Caco-2 (cell line): Measurements from ENCODE around the gene EPO. TPM values are rescaled to one million over a fixed set of nuclear protein-coding genes. Genes with fewer than 3 reads are reported as not detected.

Experiments
- BruUV-seq: library from RNA; stranded (reverse); fragments of 400-500 nt; replicated peaks from 2 replicates; lab custom pipeline; 2021; lab: Mats Ljungman, UMichigan
- CTCF ChIA-PET: fragments of 300-600 bp; sonication (Branson Sonifier 250); formaldehyde crosslinking; loops from one replicate; lab custom pipeline; 2022; ENCODE audit warnings: antibody characterized with exemption; lab: Charles Lee
- POLR2A ChIA-PET: fragments of 300-600 bp; sonication (Branson Sonifier 250); formaldehyde crosslinking; loops from one replicate; lab custom pipeline; 2022; ENCODE audit warnings: antibody characterized with exemption; lab: Charles Lee
- DNase-seq, 2 experiments: peaks; one replicate each; pipeline versions ENCODE4 v3.0.0 to v3.0.0-alpha.2; 2020 to 2022
- H3K27me3 ChIP-seq: replicated peaks from 2 replicates; pipeline ENCODE4 v1.6.0; 2011; ENCODE audit warnings: low read length; ENCODE audit not compliant: control insufficient read depth, insufficient read depth
- H3K36me3 ChIP-seq: 2 replicates; pipeline ENCODE4 v1.5.1; 2011; ENCODE audit warnings: low read length; ENCODE audit not compliant: control insufficient read depth, insufficient read depth
- H3K4me1 ChIP-seq: fragments of 250-450 bp; sonication (Bioruptor Pico); 2 replicates; pipeline ENCODE4 v1.5.1; 2020; ENCODE audit warnings: mild to moderate bottlenecking
- H3K4me3 ChIP-seq: 2 replicates; pipeline ENCODE4 v1.5.1; 2011; ENCODE audit warnings: low read depth, mild to moderate bottlenecking, control low read depth, low read length
- H3K9me3 ChIP-seq: fragments of 250-450 bp; sonication (Bioruptor Pico); 2 replicates; pipeline ENCODE4 v1.5.1; 2020; ENCODE audit warnings: mild to moderate bottlenecking, moderate library complexity
- H3K27ac Mint-ChIP-seq: one replicate; pipeline ENCODE4 v1.8.0; 2022; ENCODE audit warnings: mixed read lengths; ENCODE audit not compliant: unreplicated experiment
- H3K27me3 Mint-ChIP-seq: one replicate; pipeline ENCODE4 v1.8.0; 2022; ENCODE audit warnings: mixed read lengths; ENCODE audit not compliant: insufficient read depth, unreplicated experiment
- H3K36me3 Mint-ChIP-seq: one replicate; pipeline ENCODE4 v1.8.0; 2022; ENCODE audit warnings: mild to moderate bottlenecking, mixed read lengths; ENCODE audit not compliant: insufficient read depth, unreplicated experiment
- H3K4me1 Mint-ChIP-seq: one replicate; pipeline ENCODE4 v1.8.0; 2022; ENCODE audit warnings: low read depth, mixed read lengths; ENCODE audit not compliant: unreplicated experiment
- H3K4me3 Mint-ChIP-seq: one replicate; pipeline ENCODE4 v1.8.0; 2022; ENCODE audit warnings: mild to moderate bottlenecking, moderate library complexity, mixed read lengths; ENCODE audit not compliant: unreplicated experiment
- H3K9me3 Mint-ChIP-seq: one replicate; pipeline ENCODE4 v1.8.0; 2022; ENCODE audit warnings: mixed read lengths; ENCODE audit not compliant: unreplicated experiment
- intact Hi-C: fragments of 100-400 bp; cut with micrococcal nuclease; formaldehyde crosslinking; loops from one replicate; pipeline ENCODE4 v1.10.0; 2022; ENCODE audit not compliant: unreplicated experiment
- total RNA-seq: library from RNA; stranded (reverse); gene quantifications from 2 replicates; pipeline ENCODE4 v1.2.3, GENCODE V29; 2022
- TF ChIP-seq, protein P1 (sequence below), 2 experiments: fragments of 200-600 bp in 1 of 2; IDR thresholded peaks; 1 replicate in 1 of 2; 2 replicates in 1 of 2; pipeline versions ENCODE4 v1.5.1 to v1.8.0; 2011 to 2022; ENCODE audit warnings: antibody characterized with exemption in 1 of 2, control low read depth in 1 of 2, inconsistent platforms in 1 of 2, low read depth in 1 of 2, low read length in 1 of 2, mild to moderate bottlenecking in 1 of 2, moderate library complexity in 1 of 2; ENCODE audit not compliant: insufficient read depth in 1 of 2, severe bottlenecking in 1 of 2, unreplicated experiment in 1 of 2

The EPO gene
- total RNA-seq, 1 experiment from 2014 or later, result 1.1 TPM

DNA sequence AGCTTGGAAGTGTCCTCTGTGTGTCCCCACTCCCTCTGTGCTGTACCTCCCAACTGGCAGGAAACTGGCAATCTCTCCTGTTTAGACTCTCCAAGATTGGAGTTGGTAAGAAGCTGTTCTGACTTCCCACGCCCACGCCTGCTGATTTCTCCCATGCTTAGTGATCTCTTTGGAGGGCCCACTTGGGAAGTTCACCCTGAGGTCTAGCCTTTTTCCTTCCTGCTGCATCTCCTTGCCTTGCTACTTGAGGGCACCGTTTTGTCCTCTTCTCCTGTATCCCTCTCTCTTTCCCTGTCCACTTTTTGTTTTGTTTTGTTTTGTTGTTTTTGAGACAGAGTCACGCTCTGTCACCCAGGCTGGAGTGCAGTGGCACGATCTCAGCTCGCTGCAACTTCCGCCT lies 48.5 kb downstream of the EPO start:
- H3K9me3 ChIP-seq, result no peaks in the 10 kb centered on the region
- DNase-seq, result no peak
- no peaks in the 10 kb centered on the region for H3K9me3 Mint-ChIP-seq
- no peaks in the 10 kb centered on the region for H3K27me3 ChIP-seq
- no peaks in the 10 kb centered on the region for H3K27me3 Mint-ChIP-seq
- no peaks in the 10 kb centered on the region for H3K36me3 Mint-ChIP-seq
- H3K4me3 Mint-ChIP-seq, result no peak overlapping the region
- no peak overlapping the region for H3K4me3 ChIP-seq
- BruUV-seq, result no TSS peak
- ChIA-PET POLR2A (no interaction called here), CTCF (interaction anchor here (0.7 kb wide), 1 partner anchor 11 kb away, joined by 3 read pairs; no protein-coding TSS in a partner anchor)
- no peaks in the 10 kb centered on the region for H3K4me1 ChIP-seq
- H3K36me3 ChIP-seq, result no peaks in the 10 kb centered on the region
- TF ChIP-seq, protein P1, sequence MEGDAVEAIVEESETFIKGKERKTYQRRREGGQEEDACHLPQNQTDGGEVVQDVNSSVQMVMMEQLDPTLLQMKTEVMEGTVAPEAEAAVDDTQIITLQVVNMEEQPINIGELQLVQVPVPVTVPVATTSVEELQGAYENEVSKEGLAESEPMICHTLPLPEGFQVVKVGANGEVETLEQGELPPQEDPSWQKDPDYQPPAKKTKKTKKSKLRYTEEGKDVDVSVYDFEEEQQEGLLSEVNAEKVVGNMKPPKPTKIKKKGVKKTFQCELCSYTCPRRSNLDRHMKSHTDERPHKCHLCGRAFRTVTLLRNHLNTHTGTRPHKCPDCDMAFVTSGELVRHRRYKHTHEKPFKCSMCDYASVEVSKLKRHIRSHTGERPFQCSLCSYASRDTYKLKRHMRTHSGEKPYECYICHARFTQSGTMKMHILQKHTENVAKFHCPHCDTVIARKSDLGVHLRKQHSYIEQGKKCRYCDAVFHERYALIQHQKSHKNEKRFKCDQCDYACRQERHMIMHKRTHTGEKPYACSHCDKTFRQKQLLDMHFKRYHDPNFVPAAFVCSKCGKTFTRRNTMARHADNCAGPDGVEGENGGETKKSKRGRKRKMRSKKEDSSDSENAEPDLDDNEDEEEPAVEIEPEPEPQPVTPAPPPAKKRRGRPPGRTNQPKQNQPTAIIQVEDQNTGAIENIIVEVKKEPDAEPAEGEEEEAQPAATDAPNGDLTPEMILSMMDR (IDR thresholded peaks at IDR 0.05; ENCODE audit: insufficient read depth in 1 of 2, low read depth in 1 of 2, low read length in 1 of 2, severe bottlenecking in 1 of 2, unreplicated experiment in 1 of 2), result no peak
- H3K4me1 Mint-ChIP-seq, result no peaks in the 10 kb centered on the region
- intact Hi-C loops, result no loop called here
- no peak overlapping the region for H3K27ac Mint-ChIP-seq

Other genes with a start within 250 kb of the EPO start
- 27.2 and 32.0 TPM in 2 replicates for gene TSC22D4, start 241.3 kb upstream of the EPO start, total RNA-seq
- gene NYAP1, start 236.5 kb upstream of the EPO start, total RNA-seq, result 1.3 and 1.7 TPM in 2 replicates
- 58.5 and 60.7 TPM in 2 replicates for gene AGFG2, start 181.3 kb upstream of the EPO start, total RNA-seq
- gene SAP25, start 146.6 kb upstream of the EPO start, total RNA-seq, result 1.9 and 2.0 TPM in 2 replicates
- gene LRCH4, start 134.3 kb upstream of the EPO start, total RNA-seq, result 69.5 and 71.4 TPM in 2 replicates
- gene FBXO24, start 134.1 kb upstream of the EPO start, total RNA-seq, result 1.4 and 1.5 TPM in 2 replicates
- 10.4 and 12.9 TPM in 2 replicates for gene PCOLCE, start 118.1 kb upstream of the EPO start, total RNA-seq
- gene MOSPD3, start 107.9 kb upstream of the EPO start, total RNA-seq, result 24.6 and 24.7 TPM in 2 replicates
- gene TFR2, start 78.9 kb upstream of the EPO start, total RNA-seq, result 8.1 and 9.7 TPM in 2 replicates
- gene ACTL6B, start 64.0 kb upstream of the EPO start, total RNA-seq, result not detected in 2 replicates
- gene GNB2, start 46.7 kb upstream of the EPO start, total RNA-seq, result 200 and 216 TPM in 2 replicates
- 53.1 and 54.9 TPM in 2 replicates for gene GIGYF1, start 26.2 kb upstream of the EPO start, total RNA-seq
- gene POP7, start 14.3 kb upstream of the EPO start, total RNA-seq, result 65.7 and 66.9 TPM in 2 replicates
- gene ZAN, start 13.1 kb downstream of the EPO start, total RNA-seq, result not detected in 2 replicates
- 112 and 117 TPM in 2 replicates for gene EPHB4, start 107.1 kb downstream of the EPO start, total RNA-seq
- 59.0 and 60.7 TPM in 2 replicates for gene SLC12A9, start 132.2 kb downstream of the EPO start, total RNA-seq
- 66.6 and 75.5 TPM in 2 replicates for gene TRIP6, start 146.9 kb downstream of the EPO start, total RNA-seq
- gene SRRT, start 154.6 kb downstream of the EPO start, total RNA-seq, result 211 and 243 TPM in 2 replicates
- 4.6 and 5.3 TPM in 2 replicates for gene UFSP1, start 169.2 kb downstream of the EPO start, total RNA-seq
- 16.5 and 19.0 TPM in 2 replicates for gene ACHE, start 175.4 kb downstream of the EPO start, total RNA-seq
- gene MUC3A, start 229.1 kb downstream of the EPO start, total RNA-seq, result 25.1 and 27.0 TPM in 2 replicates
- 0.16 and 0.49 TPM in 2 replicates for gene MUC12, start 249.1 kb downstream of the EPO start, total RNA-seq